LHCN-M2 (cell line): ENCODE results near the gene HSPB1. TPM values are rescaled to one million over a fixed set of nuclear protein-coding genes. Genes with fewer than 3 reads are reported as not detected.
"Not testable (repeated sequence)": the region's sequence is repeated elsewhere in the genome, so short reads cannot be mapped to it uniquely, and the experiment has no call there.

Experiments used
- DNase-seq: peaks from one replicate; pipeline ENCODE4 v3.0.0-alpha.2; 2012; ENCODE audit warnings: low read depth
- polyA plus RNA-seq: library from polyadenylated mRNA; unstranded; fragments of >200 nt; gene quantifications from one replicate; pipeline ENCODE4 v1.2.1, GENCODE V29; 2012; ENCODE audit warnings: missing spikeins
- total RNA-seq: library from RNA; depleted of rRNA; stranded (reverse); fragments of >200 nt; gene quantifications from 2 replicates; pipeline ENCODE4 v1.2.3, GENCODE V29; 2014; rRNA removed

Gene HSPB1
- 189 and 208 TPM in 2 replicates for total RNA-seq
- 1,772 TPM for polyA plus RNA-seq

DNA sequence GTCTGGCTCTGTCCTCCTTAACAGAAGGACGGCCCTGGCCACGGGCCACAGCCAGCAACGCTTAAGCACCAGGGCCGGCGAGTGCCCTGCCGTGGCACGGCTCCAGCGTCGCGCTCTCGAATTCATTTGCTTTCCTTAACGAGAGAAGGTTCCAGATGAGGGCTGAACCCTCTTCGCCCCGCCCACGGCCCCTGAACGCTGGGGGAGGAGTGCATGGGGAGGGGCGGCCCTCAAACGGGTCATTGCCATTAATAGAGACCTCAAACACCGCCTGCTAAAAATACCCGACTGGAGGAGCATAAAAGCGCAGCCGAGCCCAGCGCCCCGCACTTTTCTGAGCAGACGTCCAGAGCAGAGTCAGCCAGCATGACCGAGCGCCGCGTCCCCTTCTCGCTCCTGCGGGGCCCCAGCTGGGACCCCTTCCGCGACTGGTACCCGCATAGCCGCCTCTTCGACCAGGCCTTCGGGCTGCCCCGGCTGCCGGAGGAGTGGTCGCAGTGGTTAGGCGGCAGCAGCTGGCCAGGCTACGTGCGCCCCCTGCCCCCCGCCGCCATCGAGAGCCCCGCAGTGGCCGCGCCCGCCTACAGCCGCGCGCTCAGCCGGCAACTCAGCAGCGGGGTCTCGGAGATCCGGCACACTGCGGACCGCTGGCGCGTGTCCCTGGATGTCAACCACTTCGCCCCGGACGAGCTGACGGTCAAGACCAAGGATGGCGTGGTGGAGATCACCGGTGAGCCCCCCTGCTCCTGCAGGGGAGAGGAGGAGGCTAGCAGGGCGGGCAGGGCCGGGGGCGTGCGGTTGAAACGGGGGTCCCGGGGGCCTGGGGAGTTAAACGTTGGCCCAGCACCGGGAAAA lies at the start of gene HSPB1:
Gene HSPB1 (plus strand): TSS at position 327 of the 855 bp plus-strand sequence. CDS start 40 bp downstream, at position 367.
- peak; percentile 93 for DNase-seq

DNA sequence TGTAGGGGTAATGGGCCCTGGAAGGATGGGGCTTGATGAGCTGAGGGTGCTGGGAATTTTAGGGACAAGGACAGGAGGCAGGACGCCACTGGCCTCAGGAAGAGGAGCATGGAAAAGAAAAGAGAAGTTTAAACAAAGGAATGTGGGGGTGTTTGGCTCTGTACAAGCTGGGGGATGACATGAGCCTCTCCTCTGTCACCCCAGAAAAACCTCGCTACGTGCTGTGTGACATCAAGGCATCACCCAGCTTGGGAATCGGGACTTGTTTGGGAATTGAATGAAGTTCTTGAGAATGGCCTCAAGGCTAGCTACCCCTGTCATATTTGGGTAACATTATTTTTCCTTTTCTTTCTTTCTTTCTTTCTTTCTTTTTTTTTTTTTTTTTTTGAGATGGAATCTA lies 47.7 kb upstream of the HSPB1 start:
- no peak for DNase-seq

DNA sequence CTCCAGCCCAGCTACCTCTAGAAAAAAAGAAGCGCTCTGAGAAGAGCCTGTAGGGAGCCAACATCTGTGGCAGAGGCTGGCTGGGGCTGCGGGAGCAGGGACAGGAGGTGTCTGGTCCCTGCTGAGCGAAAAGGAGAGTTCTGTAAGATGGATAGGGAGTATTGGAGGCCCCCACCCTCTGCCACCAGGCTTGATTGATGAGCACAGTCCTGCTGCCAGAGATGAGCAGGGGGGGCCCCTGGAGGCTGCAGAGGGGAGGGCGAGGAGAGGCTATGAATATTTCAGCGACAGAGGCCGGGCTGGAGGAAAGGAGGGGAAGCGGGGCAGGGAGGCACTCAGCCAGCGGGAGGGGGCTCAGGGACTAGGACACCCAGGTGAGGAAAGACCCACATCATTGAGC lies 44.5 kb upstream of the HSPB1 start:
- peak; percentile 17 for DNase-seq

DNA sequence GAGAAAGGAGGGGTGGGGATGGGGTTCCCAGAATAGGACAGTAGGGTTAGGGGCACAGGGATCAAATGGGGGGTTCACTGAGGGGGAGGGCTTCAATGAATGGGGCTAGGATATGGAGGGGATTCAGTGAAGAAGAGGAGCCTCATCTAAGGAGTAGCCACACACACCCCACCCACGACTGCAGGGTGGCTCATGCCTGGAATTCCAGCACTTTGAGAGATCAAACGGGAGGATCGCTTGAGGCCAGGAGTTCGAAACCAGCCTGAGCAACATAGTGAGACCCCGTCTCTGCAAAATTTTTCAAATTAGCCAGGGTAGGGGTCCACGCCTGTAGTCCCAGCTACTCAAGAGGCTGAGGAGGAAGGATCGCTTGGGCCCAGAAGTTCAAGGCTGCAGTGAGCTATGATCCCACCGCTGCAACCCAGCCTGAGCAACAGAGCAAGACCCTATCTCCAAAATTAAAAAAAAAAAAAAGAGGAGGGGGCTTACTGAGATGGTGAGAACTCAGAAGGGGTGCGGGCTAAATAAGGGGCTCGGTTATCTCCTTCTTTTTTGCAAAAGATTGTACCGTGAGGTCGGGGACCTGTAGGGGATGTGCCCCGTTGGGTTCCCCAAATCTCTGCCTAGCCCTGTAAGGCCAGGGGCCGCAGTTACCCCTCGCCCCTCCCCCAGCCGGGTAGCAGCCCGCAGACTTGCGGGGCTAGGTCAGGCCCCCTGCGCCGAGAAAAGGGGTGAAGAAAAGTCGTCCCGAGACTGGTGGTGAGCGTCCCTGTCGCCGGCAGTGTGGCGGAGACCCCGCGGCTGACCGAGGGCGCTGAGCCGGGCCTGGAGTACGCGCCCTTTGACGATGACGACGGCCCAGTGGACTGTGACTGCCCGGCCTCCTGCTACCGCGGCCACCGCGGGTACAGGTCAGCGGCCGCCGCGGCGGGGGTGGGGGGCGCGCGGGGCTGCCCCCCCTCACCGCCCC lies 43.1 kb upstream of the HSPB1 start:
- no peak for DNase-seq

DNA sequence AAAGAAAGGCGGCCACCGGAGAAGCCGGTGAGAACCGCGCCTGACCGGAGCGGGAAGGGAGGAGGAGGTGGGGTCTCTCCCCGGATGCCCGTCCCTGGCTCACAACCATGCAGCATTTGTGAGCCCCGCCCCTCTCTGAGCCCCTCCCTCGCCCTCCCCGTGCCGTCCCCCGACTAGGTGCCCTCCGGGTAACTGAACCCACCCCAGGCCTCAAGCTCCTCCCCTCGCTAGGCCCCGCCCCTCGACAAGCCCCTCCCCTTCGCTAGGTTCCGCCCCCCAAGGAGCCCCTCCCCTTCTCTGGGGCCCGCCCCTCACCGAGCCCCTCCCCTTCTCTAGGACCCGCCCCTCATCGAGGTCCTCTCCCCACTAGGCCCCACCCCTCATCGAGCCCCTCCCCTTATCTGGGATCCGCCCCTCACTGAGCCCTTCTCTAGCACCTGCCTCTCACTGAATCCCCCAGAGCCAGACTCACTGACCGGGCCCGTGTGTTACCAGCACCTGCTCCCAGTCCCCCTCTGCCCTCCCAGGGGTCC lies 42.2 kb upstream of the HSPB1 start:
- peak; percentile 26 for DNase-seq

DNA sequence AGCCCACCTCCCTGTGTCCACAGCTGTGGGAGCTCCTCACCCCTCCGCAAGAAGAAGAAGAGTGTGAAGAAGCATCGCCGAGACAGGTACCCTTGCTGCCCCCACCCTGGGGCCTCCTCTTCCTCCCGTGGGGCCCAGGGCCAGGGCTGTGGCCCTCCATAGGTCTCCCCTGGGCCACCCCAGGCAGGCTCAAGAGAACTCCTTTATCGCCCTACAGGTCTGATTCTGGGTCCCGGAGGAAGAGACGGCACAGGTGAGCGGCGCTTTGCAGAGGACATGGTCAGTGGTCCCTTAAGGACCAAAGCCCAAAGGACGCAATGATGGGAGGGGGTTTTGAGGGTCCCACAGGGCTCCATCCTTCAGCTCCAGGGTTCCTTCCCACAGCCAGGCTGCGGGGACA lies 41.1 kb upstream of the HSPB1 start:
- no peak for DNase-seq

DNA sequence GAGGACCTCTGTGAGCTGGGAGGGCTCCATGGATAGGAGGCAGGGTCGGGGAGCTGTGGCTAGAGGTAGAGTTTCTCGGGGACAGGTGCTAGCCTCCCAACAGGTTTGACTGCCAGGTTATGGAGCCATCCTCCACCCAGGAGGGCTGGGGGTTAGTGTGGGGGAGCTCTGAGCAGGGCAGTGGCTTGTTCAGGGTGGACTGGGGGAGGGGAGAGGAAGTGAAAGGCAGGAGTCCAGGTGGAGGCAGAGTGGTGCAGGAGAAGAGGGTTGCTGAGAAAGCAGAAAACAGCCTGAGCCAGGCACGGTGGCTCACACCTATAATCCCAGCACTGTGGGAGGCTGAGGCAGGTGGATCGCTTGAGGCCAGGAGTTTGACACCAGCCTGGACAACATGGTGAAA lies 40.5 kb upstream of the HSPB1 start:
- no peak for DNase-seq

DNA sequence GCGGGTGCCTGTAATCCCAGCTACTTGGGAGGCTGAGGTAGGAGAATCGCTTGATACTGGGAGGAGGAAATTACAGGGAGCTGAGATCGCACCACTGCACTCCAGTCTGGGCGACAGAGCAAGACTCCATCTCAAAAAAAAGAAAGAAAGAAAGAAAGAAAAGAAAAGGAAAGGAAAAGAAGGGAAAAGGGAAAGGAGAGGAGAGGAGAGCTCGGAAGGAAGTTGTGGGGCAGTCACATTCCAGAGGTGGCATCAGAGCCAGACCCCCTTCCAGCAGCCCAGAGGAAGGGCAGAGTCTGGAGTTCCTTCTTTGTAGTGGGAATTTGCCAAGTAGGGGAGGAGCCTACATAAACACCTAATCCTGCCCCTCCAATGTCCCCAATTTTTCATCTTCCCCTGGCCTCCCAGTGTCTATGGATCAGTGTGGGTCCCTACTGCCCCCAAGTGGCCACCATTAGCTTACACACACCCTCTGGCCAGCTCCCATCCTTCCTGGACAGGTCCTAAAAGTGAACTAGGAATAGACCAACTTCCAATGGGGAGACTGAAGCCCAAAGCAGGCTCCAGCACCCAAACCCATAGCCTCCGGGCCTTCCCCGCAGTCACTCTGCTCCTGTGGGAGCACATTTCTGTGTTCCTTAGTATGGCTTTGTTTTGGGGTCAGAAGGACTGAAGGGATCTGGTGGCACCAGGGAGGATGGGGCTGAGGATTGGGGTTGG lies 39.6 kb upstream of the HSPB1 start:
- peak; percentile 67 for DNase-seq

DNA sequence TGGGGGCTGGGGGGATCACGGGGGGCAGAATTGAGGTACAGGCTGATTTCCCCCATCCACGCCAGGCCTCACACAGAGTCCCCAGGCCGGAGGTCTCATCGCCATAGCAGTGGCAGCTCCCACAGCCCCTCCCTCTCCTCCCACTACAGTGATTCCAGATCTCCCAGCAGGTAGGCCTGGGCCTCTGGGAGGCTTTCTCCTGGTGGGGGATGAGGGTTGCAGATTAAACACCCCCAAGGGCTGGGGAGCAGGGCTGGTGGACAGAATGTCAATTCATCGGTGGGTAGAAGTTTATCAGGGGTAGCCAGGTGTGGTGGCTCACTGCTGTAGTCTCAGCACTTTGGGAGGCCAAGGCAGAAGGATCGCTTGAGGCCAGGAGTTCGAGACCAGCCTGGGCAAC lies 37.2 kb upstream of the HSPB1 start:
- no peak for DNase-seq

DNA sequence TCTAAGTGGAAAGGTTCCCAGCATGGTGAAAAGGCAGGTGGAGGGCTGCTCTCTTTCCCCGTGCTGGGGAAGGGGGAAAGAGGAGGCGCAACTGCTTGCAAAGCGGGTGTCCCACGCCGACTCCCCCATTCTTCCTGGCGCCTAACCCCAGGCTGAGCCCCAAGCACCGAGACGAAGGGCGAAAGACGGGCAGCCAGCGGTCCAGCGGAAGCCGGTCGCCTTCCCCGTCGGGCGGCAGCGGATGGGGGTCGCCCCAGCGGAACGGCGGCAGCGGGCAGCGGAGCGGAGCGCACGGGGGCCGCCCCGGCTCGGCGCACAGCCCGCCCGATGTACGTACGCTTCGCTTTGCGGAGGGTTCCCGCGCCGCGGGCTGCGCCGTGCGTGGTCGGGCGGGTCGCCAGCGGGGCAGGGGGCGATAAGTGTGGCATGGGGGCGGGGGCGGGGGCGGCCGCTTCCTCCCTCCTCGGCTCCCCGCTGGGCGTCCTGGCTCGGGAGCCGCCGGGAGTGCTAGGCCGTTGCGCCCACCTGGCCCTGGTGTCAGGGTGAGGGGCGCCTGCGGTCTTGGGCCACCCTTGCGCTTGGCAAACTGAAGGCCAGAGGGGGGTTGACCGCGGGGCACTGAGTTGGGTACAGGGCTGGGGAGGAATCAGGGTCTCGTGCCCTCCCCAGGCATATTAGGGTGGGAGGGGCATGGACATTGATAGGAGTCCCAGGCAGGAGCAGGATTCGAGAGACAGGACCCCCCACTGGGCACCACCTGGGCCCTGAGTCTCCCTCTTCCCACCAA lies 35.2 kb upstream of the HSPB1 start:
- DNase-seq, result no peak

DNA sequence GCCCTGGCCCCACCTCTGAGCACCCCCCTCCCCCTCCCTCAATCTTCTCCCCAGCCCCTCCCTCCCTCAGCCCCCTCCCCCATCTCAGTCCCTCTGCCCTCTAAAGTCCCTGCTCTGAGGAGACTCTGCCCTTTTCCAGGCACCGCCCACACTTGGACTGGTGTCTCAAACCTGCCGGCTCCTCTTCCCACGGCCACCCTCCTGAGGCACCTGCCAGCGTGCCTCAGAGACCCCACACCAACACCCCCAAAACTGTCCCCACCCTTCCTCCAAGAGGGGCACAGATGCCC lies 34.6 kb upstream of the HSPB1 start:
- no peak for DNase-seq

DNA sequence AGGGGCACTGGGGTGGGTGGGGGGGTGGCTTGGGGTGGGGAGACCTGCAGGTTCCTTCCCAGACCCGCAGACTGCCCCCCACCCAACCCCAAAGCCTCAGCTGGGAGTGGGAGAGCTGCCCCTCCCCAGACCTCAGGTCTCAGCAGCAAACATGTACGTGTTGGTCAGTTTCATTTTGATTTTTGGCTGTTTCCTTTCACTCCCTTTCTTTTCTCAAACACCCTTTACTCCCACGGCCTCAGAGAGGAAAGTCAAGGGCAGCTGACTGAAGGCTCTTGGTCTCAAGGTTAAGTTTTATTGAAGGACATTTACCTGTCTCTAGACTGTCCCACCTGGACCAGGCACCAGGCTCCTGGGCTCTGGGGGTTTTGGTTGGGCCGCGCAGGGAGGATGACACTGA lies 34.1 kb upstream of the HSPB1 start:
- DNase-seq, result no peak

DNA sequence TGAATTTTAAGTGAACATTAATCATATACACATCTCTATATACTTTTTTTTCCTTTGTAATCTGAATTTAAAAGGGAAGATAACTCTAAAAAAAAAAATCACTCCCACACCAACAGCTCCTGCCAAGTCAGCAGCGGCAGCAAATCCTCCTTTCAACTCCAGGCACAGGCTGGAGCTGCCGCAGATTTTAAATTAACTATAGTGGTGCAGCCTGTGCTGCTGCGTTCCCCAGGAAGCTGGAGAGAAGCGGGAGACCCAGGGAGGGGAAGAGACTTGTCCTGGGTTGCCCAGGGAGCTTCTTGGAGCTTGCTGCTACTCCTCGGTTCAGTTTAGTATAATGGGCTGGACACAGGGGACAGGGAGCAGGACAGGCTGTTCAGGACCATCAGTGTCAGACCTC lies 32.6 kb upstream of the HSPB1 start:
- DNase-seq, result no peak

DNA sequence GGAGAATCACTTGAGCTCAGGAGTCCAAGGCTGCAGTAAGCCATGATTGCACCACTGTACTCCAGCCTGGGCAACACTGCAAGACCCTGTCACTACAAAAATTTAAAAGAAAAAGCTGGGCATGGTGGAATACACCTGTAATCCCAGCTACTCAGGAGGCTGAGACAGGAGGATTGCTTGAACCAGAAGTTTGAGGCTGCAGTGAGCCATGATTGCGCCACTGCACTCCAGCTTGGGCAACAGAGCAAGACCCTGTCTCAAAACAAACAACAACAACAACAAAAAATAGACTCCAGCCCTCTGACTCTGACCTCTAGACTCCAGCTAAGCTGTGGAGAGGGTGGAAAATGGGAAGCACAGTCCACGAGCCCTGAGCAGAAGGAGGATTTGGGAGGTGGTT lies 31.1 kb upstream of the HSPB1 start:
- not testable (repeated sequence) for DNase-seq

DNA sequence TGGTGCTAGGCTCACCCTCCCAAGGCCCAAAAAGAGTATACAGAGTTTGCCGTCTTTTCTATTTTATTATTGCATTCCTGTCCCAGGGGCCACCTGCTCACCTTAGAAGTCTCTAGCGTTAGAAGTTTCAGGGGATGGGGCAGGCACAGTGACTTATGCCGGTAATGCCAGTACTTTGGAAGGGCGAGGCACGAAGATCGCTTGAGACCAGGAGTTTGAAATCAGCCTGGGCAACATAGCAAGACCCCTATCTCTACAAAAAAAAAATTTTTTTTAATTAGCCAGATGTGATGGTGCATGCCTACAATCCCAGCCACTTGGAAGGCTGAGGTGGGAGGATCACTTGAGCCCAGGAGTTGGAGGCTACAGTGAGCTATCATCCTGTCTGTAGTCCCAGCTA lies 30.3 kb upstream of the HSPB1 start:
- no peak for DNase-seq

DNA sequence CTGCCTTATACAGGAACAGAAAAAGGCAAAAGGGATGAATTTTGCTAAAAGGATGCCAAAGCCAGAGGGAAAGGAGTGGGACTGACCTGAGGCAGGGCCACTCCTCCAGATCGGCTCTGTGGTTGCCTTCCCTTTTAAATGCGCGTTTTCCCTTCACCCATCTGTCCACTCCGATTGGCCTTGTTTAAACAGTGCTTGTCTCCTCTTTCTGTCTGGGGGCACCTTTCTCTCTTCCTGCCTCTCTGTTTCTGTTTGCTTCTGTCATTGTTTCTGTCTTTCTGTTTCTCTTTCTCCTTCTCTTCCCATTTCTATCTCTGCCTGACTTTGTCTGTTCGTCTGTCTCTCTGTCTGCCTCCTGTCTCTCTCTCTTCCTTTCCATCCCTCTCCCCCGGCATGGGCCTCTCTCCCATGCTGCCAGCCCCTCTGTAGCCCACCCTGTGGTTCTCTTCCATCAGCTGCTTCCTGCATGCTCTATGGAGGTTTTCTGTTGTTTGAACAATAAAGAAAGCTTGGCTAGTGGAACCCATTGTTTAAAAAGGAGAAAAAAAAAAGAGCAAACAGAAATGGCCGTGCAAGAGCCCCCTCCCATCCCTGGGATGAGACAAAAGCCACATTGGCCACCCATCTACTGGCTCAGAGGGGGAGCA lies 29.5 kb upstream of the HSPB1 start:
- no peak for DNase-seq

DNA sequence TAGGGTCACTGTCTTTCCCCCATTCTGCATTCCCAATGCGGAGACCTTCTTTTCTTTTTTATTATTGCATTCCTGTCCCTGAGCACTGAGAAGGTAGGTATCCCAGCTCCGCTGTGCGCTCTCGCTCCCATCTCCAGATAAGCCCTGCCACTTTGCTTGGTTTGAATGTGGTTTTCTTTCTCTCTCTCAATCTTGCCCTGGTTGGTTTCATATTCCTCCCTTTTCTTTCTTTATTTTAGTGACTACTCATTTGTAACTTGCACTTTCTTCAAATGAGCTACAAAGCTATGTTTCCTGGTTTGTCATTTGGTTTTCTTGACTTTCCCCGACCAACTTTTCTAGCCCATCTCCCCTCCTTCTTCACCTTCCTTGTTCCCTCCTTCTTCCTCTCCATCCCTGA lies 29.0 kb upstream of the HSPB1 start:
- DNase-seq, result no peak

DNA sequence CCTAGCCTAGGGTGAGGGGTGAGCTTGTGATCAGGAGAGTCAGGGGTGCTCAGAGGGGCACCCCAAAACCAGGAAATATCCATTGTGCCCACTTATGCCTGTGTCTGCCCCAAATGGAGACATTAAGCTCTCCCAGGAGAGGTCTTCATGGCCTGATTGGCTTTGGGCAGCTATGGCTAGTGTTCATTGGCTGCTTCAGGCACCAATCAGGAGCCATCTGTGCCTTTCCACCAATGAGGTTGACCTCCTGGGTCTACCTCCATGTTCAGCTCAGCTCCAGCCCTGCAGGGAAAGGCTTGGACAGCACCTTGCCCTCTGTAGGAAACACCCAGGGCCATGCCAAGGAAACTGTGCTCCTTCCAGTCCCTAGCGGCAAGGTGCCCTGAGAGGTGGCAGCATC lies 23.9 kb upstream of the HSPB1 start:
- peak; percentile 37 for DNase-seq

DNA sequence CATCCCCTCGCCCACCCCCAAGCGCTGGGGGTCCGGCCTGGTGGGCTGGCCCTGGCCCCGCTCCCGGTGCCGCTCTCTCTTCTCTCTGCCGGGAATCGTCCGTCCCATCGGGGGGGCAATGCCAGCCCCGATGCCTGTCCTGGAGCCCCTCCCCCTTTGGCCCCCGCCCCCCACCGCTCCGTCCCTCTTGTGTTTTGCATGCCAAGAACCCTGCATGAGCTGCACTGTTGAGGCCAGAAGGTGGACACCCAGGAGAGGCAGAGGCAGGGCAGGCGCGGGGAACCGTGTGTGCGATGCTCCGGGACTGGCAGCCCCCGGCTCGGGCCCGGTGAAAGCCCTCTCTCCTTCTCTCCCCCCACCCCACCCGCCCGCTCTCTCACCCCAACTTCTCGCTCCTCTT lies 22.1 kb upstream of the HSPB1 start:
- no peak for DNase-seq

DNA sequence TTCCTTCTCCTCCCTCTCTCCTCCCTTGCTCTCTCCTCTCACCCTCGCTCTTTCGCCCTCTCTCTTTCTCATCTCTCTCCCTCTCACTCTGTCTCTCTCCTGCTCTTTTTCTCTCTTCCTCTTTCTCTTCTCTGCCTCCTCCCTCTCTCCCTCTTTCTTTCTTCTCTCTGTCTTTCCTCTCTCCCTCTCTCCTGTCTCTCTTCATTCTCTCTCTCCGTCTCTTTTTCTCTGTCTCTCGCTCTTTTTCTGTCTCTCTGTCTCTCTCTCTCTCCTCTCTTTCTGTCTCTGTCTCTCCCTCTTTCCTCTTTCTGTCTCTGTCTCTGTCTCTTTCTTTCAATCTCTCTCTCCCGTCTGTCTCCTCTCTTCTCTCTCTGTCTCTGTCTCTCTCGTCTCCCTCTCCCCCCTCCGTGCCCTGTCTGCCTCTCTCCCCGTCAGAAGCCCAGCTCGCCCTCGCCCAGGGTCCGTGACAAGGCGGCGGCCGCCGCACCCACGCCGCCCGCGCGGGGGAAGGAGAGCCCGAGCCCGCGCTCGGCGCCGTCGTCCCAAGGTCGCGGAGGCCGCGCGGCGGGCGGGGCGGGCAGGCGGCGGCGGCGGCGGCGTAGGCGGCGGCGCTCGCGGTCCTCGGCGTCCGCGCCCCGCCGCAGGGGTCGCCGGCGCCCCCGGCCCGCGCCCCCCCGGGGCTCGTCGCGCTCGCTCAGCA lies 21.3 kb upstream of the HSPB1 start:
- no peak for DNase-seq
